ENCODE data around the gene PLEKHM1.
"Not testable (repeated sequence)": the region's sequence is repeated elsewhere in the genome, so short reads cannot be mapped to it uniquely, and the experiment has no call there.

Gene PLEKHM1

DNA sequence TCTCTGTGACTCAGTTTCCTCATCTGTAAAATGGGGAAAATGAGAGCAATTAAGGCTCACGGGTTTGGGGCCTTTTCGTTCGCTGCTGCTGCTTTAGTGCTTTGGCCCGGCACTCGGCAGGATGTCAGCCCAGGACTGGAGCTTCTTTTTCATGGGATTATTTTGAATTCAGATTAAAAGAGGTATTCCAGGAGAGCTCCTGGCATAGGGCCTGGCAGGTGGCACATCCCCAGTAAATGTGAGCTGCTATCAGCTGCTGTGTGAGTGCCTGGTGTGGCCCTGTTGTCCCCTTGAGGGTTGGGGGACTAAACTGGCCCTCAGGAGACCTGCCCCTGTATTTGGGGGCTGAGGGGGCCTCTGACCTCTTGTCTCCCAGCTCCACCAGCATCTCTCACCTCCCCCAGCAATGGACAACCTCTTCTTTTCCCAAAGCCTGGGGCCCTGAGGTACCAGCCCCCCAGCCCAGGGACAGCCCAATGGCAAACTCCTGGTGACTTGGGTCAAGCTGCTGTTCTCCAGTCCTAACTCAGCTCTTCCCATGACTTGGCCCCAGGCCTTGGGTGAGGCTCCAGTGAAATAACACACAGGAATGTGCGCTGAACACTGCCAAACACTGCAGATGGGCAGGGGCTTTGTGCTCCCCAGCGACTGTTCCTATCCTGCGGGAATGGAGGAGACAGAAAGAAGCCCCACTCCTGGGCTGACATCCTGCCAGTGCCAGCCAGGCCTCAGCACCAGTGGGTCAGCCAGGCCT is 43.5 kb downstream of the PLEKHM1 start:
- H3K36me3 ChIP-seq (ENCODE audit: insufficient read depth, low read length); H3K4me3 ChIP-seq (ENCODE audit: low read depth in 1 of 2, low read length in 2 of 2); H3K27me3 ChIP-seq (ENCODE audit: control insufficient read depth in 1 of 2, insufficient read depth in 2 of 2, low read length in 2 of 2); H3K27ac ChIP-seq (ENCODE audit: low read depth, low read length); H3K9me3 ChIP-seq (ENCODE audit: low read length); H3K4me1 ChIP-seq (ENCODE audit: insufficient read depth, low read length); H3K9ac ChIP-seq (ENCODE audit: low read length): not testable (repeated sequence)

DNA sequence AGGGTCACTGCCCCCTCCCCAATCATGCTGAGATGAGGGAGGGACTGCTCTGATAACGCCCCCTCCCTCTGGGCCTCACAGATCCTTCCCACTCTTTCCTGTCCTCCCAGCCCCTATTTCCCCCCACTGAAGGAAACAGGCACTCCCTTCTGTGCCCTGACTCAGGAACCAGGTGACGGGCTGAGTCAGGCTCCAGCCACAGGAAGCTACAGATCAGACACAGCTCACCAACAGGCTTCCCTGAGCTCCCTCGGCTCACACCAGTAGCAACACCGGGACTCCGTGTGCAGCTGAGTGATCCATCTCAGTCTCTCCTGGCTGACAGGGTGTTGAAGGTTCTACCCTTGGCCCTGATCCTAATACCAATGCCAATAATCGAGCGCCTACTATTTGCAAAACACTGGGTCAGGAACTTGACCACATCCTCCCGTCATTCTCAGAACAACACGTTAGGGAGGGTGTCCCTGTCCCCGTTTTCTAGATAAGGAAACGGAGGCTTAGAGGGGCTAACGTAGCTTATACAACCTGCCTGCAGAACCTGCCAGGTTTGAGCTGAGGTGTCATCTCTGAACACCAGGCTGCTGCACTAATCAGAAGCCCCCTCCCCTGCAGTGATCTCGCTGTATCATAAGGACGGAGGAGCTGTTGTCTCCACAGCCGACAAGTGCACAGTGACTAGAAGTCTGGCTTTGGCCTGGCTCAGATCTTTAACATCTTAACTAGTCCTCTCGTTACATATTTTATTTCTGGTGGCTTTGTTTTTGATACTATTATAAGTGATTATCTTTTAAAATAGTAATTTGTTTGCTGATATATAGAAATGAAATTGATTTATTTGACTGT is 44.4 kb downstream of the PLEKHM1 start:
- H3K9ac ChIP-seq (ENCODE audit: low read length); H3K36me3 ChIP-seq (ENCODE audit: insufficient read depth, low read length); H3K27me3 ChIP-seq (ENCODE audit: control insufficient read depth in 1 of 2, insufficient read depth in 2 of 2, low read length in 2 of 2); H3K4me3 ChIP-seq (ENCODE audit: low read depth in 1 of 2, low read length in 2 of 2); H3K4me1 ChIP-seq (ENCODE audit: insufficient read depth, low read length); H3K27ac ChIP-seq (ENCODE audit: low read depth, low read length); H3K9me3 ChIP-seq (ENCODE audit: low read length): not testable (repeated sequence)

DNA sequence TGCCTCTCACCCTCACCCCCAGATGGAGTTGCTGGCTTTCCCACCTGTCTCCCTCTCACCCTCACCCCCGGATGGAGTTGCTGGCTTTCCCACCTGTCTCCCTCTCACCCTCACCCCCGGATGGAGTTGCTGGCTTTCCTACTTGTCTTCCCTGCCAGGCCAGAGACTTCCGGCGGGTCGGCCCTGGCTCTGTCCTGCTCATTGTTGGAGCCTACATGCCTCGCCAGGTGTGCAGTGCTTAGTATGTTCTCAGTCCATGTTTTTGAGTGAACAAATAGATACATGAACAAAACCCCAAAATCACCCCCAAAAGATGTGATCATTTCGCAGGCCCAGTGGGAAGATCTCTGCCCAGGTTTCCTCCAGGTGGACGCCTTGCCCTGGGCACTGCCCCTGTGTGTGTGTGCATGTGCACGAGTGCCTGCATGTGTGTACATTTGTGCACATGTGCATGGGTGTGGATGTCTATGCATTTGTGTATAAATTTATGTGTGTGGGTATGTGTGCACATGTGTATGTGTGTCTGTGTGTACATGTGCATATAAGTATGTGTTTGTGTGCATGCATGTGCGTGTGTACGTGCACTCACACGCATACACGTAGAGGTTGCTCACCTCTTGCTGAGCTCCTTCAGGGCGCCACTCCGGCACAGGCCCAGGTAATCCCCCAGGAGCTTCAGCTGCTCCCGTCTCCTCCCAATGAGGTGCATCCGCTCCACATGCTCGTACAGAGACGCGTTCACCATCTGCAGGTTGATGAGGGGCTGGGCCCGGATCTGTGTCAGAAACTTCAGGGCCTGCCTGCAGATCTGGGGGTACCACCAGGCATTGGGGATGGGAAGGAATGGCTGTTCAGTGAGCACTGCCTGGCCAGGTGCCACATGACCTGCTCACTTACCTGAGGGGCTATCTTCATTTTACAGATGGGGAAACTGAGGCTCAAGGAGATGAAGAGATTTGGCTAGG is 45.4 kb downstream of the PLEKHM1 start:
- H3K4me1 ChIP-seq (ENCODE audit: insufficient read depth, low read length); H3K9ac ChIP-seq (ENCODE audit: low read length); H3K9me3 ChIP-seq (ENCODE audit: low read length); H3K27ac ChIP-seq (ENCODE audit: low read depth, low read length); H3K27me3 ChIP-seq (ENCODE audit: control insufficient read depth in 1 of 2, insufficient read depth in 2 of 2, low read length in 2 of 2); H3K36me3 ChIP-seq (ENCODE audit: insufficient read depth, low read length); H3K4me3 ChIP-seq (ENCODE audit: low read depth in 1 of 2, low read length in 2 of 2): not testable (repeated sequence)

DNA sequence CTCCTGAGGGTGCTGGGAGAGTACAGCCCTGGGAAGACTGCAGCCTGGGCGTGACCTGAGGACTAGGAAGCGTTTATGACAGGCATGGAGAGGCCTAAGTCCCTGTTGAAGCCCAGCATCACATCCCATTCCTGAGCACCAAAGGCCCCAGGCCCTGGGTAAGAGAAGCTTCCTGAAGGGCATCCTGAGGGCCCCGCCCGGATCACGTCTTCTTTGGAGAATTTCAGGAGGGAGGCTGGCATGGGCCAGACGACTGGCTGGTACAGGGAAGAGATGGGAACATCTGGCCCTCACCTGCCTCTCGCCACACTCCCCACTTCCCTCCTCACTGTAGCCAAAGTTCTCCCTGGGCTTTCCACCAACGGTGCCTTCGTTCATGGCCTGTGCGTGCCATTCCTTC is 46.2 kb downstream of the PLEKHM1 start:
- not testable (repeated sequence) for H3K4me3 ChIP-seq (ENCODE audit: low read depth in 1 of 2, low read length in 2 of 2); H3K9ac ChIP-seq (ENCODE audit: low read length); H3K36me3 ChIP-seq (ENCODE audit: insufficient read depth, low read length); H3K27me3 ChIP-seq (ENCODE audit: control insufficient read depth in 1 of 2, insufficient read depth in 2 of 2, low read length in 2 of 2); H3K27ac ChIP-seq (ENCODE audit: low read depth, low read length); H3K9me3 ChIP-seq (ENCODE audit: low read length); H3K4me1 ChIP-seq (ENCODE audit: insufficient read depth, low read length)

DNA sequence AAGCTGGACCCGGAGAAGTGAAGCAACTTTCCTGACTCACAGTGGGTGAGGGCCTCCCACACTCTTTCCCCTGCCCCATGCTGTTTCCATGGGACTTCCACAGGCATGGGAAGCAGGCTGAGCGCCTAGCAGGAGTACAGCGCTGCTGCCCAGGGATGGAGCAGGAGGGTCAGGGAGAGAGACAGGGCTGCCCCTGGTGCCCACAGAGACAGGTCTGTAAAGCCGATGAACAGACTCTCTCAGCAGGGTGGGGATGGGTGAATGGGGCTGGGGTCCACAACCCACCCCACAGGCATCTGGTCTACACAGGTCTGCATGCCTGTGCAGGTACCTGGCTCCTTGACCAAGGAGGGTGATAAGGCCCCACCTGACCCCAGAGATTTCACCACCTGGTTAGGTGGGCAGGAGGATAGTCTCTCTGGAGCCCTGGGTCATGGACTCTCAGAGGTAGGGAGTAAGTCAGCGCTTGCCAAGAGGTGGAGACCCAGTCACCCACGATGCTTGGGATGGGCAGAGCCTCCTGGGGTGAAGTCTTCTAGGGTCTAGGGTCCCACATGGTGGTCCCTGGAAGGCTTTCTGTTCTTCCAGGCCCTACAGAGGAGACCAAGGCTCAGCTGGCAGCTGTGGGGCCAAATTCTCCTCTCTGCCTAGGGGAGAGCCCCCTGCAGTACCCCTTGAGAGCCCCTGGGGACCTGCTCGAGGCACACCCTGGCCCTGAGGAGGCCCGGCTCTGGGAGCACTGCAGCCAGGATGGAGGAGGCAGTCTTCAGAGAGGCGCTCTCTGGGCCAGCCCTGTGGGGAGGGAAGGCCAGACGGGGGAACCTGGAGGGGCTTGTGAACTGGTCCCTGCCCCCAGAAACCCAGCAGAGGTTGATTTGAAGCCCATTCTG is 46.9 kb downstream of the PLEKHM1 start:
- not testable (repeated sequence) for H3K36me3 ChIP-seq (ENCODE audit: insufficient read depth, low read length); H3K27ac ChIP-seq (ENCODE audit: low read depth, low read length); H3K9ac ChIP-seq (ENCODE audit: low read length); H3K4me1 ChIP-seq (ENCODE audit: insufficient read depth, low read length); H3K27me3 ChIP-seq (ENCODE audit: control insufficient read depth in 1 of 2, insufficient read depth in 2 of 2, low read length in 2 of 2); H3K4me3 ChIP-seq (ENCODE audit: low read depth in 1 of 2, low read length in 2 of 2); H3K9me3 ChIP-seq (ENCODE audit: low read length)

DNA sequence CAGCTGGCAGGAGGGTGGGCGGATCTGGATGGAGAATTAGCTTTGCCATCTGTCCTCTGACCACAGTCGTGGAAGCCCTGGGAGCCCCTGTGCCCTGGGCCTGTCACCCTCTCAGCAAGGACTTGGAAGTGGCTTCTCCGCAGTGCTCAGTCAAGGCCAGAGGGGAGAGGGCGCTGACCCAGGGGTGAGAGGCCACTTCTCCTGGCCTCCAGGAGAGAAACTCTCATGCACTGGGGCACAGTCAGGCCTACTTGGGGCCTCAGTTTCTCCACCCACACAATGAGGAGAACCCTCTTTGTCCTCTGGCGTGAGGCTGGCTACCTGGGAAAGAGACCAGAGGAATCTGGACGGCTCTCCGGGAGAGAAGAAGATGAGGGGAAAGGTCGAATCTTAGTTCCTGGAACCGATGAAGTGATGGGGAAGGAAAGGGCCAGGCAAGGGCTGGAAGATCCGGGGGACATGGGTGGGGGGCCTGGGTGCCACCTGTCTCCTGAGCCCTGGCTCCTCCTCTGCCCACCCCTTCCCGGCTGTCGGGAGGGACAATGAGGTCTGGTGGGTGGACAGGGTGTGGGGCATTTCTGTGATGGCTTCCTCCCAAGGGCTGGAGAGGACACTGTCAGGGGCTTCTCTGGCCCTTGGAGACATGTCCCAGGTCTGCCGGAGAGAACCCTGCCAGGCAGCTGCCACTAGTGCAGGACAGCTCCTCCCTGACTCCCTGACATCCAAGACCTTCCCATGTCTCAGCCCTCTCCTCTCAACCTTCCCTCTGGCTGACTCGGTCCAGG is 48.8 kb downstream of the PLEKHM1 start:
- no peak overlapping the region for H3K4me3 ChIP-seq (ENCODE audit: low read depth in 1 of 2, low read length in 2 of 2)
- H3K9me3 ChIP-seq (ENCODE audit: low read length) = no peaks in the 10 kb centered on the region
- no peak overlapping the region for H3K9ac ChIP-seq (ENCODE audit: low read length)
- H3K4me1 ChIP-seq (ENCODE audit: insufficient read depth, low read length) = peaks cover 7% of the 10 kb centered on the region
- H3K27ac ChIP-seq (ENCODE audit: low read depth, low read length) = no peak overlapping the region
- peaks cover 5% of the 10 kb centered on the region for H3K36me3 ChIP-seq (ENCODE audit: insufficient read depth, low read length)
- no peaks in the 10 kb centered on the region for H3K27me3 ChIP-seq (ENCODE audit: control insufficient read depth in 1 of 2, insufficient read depth in 2 of 2, low read length in 2 of 2)

DNA sequence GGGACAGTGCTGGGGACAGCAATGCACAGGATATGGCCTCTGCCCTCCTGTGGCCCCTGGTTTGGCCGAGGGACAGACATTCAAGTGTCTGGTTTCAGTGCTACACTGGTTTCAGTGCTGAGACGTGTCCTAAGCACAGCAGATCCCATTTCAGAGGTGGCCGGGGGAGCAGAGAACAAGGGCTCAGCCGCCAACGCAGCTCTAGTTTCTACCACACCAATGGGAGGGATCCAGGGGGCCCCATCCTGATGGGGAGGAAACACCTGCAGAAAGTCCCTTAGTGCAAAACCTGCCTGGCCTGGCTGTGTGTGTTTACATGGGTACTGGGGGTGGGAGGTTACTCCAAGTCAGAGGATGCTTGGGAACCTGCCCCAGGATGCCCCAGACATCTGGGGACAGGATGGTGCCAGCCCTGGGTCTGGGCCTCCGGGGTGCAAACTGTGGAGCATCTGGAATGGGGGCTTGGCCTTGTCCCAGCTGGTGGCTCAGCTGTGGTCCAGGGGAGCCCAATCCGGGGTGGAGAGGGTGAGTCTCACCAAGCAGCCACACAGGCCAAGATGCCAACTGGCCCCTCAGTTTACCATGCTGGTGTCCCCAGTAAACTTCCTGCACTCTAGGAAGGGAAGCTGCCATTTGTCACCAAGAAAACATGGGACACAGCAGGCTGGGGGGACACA is 49.5 kb downstream of the PLEKHM1 start:
- not testable (repeated sequence) for H3K4me3 ChIP-seq (ENCODE audit: low read depth in 1 of 2, low read length in 2 of 2); H3K9me3 ChIP-seq (ENCODE audit: low read length); H3K27me3 ChIP-seq (ENCODE audit: control insufficient read depth in 1 of 2, insufficient read depth in 2 of 2, low read length in 2 of 2); H3K4me1 ChIP-seq (ENCODE audit: insufficient read depth, low read length); H3K27ac ChIP-seq (ENCODE audit: low read depth, low read length); H3K9ac ChIP-seq (ENCODE audit: low read length); H3K36me3 ChIP-seq (ENCODE audit: insufficient read depth, low read length)

DNA sequence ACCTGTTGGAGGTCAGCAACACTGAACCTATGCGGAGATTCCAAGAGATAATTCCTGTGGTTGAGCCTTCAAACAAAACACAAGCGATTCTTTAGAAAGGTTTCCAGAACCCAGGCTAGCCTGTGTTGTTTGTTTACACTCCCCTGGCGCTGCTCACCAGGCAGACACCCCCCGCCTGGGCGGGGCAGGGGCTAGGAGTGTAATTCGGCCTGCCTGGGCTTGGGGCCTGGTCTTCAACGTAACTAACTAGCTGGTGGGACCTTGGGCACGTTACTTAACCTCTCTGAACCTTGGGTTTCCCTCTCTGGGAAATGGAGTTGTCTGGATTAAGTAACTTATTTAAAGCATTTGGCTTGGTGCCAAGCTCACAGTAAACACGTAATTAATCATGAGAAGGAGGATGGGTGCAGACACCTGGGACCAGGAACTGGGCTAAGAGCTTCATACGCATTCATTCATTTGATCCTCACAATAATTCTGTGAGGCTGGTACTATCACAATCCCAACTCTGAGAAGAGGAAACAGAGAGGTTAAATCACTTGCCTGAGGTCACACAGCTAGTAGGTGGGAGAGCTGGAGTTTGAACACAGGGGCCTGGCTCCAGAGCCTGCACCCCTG is 50.3 kb downstream of the PLEKHM1 start:
- peaks cover 5% of the 10 kb centered on the region for H3K36me3 ChIP-seq (ENCODE audit: insufficient read depth, low read length)
- H3K4me1 ChIP-seq (ENCODE audit: insufficient read depth, low read length) = peaks cover 7% of the 10 kb centered on the region
- H3K27ac ChIP-seq (ENCODE audit: low read depth, low read length) = no peak overlapping the region
- H3K27me3 ChIP-seq (ENCODE audit: control insufficient read depth in 1 of 2, insufficient read depth in 2 of 2, low read length in 2 of 2) = no peaks in the 10 kb centered on the region
- H3K4me3 ChIP-seq (ENCODE audit: low read depth in 1 of 2, low read length in 2 of 2) = no peak overlapping the region
- no peak overlapping the region for H3K9ac ChIP-seq (ENCODE audit: low read length)
- no peaks in the 10 kb centered on the region for H3K9me3 ChIP-seq (ENCODE audit: low read length)

DNA sequence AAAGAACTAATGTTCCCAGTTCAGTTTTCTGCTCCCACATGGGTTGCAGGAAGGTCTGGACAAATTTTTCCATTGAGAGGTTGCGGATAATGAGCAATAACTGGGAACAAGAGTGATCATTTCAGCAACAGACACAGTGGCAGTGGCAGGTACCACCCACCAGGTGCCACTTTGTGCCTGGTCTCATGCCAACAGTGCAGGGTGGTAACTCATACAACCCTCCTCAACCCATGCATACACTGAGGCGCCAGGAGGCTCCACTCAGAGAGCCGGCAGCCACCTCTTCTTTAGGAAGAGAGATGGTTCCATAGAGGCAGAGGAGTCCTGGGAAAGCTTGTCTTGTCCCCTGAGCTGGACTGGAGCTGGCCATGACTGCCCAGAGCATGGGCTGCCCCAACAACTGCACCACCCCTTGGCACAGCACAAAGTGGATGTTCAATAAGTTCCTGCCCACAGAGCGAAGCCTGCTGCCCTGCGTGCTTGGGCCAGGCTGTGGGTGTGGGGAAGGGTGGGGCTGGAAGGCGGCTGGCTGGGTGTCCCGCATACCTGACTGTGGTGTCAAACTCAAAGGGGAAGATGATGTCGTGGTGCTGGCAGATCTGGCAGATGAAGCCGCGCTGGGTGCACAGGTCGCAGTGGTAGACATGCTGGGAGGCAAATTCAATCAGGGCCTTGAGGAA is 51.5 kb downstream of the PLEKHM1 start:
- H3K9ac ChIP-seq (ENCODE audit: low read length) = no peak overlapping the region
- H3K36me3 ChIP-seq (ENCODE audit: insufficient read depth, low read length) = peaks cover 5% of the 10 kb centered on the region
- H3K4me1 ChIP-seq (ENCODE audit: insufficient read depth, low read length) = peaks cover 7% of the 10 kb centered on the region
- H3K27me3 ChIP-seq (ENCODE audit: control insufficient read depth in 1 of 2, insufficient read depth in 2 of 2, low read length in 2 of 2) = no peaks in the 10 kb centered on the region
- H3K4me3 ChIP-seq (ENCODE audit: low read depth in 1 of 2, low read length in 2 of 2) = no peak overlapping the region
- H3K9me3 ChIP-seq (ENCODE audit: low read length) = no peaks in the 10 kb centered on the region
- H3K27ac ChIP-seq (ENCODE audit: low read depth, low read length) = no peak overlapping the region

Data from muscle layer of colon (tissue), 2 donors.